IPS DF 4.7 (cell line): ENCODE data around the gene SPOP.
"Not testable (repeated sequence)": the region's sequence is repeated elsewhere in the genome, so short reads cannot be mapped to it uniquely, and the experiment has no call there.

ENCODE experiments used
- DNase-seq: peaks from one replicate; pipeline ENCODE4 v3.0.0-alpha.2; 2013; ENCODE audit warnings: low spot score; ENCODE audit errors: extremely low read depth

Gene SPOP

GRCh38 chr17:49573510-49574322 lies 104.2 kb downstream of the SPOP start:
- DNase-seq, result no peak

DNA sequence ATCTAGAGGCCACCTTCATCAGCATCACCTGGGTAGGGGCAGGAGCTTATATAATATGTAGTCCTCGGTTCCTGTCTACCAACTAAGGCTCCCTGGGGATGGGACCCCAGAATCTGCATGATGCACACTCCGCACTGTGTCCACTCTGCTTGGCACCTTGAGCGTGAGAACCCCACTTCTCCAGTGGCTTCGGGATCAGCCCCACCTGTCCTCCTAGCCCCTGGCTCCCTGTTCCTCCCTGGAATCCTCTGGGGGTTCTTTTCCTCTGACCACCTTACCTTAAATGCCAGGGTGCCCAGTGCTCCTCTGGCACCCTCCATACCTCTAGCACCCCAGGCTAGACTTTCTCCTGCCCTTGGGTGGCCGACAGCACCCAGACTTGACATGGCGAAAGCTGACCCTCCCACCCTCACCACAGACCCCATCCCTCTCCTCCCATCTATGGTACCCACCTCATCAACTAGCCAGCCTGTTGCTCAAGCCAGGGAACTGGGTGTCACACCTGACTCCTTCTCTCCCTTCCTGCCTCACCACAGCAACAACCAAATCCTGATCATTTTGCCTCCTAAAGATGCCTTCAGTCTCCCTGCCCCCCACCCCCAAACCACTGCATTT lies 105.0 kb downstream of the SPOP start:
- DNase-seq, result no peak

DNA sequence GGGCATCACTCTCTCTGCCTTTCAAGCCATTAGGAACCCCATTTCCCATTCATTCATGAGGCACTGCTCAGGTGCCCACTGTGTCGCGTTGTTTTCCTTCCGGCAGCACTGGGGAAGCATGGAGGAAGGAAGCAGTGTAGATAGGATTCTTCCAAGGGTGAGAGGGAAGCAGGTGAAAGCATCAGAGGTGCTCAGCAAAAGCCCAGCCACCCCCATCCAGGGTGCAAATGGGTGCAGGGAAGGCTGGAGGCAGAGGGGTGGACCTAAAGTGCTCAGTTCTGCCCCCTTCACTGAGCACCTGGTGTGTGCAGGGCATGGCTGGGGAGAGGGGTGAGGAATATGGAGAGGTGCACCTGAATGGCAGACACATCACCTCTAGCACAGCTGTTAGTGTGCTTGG lies 105.7 kb downstream of the SPOP start:
- no peak for DNase-seq

DNA sequence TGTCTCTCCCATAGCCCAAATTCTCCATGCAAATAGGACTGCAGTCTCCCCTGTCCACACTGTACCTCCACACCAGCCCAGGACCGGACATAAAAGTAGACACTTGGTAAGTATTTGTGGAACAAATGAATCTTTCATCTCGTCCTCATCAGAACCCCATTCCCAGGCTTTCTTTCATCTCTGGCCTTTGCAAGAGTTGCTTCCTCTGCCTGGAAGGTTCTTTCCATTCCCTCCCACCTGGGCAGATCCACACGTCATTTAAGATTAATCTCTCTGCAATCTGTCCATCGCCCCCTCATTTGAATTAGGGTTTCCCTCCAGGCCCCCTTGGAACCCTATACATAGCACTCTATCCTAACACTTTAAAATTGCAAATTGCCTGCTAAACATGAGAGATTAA lies 106.1 kb downstream of the SPOP start:
- no peak for DNase-seq

DNA sequence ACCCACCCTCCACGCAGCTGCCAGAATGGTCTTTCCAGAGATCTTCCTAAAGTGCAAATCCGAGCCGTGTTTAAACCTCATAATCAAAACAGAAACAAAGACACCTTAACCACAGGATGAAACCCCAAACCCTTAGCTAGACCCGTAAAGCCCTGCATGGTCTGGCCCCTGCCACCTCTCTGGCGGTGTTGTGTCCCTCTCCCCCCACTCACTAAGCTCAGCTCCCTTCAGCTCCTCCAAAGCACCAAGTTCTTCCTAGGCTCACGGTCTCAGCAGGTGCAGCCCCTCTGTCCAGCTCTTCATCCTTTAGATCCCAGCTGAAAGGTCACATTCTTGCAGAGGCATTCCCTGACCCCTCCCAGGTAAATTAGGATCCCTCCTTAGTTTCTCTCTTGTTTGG lies 106.6 kb downstream of the SPOP start:
- no peak for DNase-seq

DNA sequence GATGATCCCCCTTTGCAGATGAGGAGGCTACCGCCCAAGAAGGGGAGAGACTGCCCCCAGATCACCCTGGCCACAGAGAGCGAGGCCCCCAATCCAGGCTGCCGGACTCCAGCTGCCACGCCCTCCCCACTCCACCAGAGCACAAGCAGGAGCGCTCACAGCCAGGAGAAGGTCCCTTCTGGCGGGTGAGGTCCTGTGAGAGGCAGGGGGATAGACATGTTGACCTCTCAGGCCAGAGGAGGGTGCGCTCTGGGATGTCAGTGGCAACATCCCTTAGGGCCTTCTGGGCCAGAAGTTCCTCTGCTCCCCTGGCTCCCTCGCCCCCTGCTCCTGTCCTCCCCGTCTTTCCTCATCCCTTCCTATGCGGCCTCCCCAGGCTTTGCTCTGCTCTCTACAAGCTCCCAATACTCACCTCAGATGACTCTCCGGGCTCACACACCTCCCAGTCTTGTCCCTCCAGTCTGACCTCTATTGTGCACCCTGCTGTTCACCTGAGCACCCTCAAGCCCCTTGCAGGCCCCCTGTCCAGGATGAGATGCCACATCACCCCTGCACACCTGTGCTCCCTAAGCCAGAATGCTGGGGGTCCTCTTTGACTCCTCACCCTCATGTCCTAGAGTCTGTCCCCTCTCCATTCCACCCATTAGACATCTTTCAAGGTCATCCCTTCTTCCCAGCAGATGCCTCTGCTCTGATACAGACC lies 107.2 kb downstream of the SPOP start:
- DNase-seq, result no peak

GRCh38 chr17:49568695-49569047 lies 109.2 kb downstream of the SPOP start:
- not testable (repeated sequence) for DNase-seq

DNA sequence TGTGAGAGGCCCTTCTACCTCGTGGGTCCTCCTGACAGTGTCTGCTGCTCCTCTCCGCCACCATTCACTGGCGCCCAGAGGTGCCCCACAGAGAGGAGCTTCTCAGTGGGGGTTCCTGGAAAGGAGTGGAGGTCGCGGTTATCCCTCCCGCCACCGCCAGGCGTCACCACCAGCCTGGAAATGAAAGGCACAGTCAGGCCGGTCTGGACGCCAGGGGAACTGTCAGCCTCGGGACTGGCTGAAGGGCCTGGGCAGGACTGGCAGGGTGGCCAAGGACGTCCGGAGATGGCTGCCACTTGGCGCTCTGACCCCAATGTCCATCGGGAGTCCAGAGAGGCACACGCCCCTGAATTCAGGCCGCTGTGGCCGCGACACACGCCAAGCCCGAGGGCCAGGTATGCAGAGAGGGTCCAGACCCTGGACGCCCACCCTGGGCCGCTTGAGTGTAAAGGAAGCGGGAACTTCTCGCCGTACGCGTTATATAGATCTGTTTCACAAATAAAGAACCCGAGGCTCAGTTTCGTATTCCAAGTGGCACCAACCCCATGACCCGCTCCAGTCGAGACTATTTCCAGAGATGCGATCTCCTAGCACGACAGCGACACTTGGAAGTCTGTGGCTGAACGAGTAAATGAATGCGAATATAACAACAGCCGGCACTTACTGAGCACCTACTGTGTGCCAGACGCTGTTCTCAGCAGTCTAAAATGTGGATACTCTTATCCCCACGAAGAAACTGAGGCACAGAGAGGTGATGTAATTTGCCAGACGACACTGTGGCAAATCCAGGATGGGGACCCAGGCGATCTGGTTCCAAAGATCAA lies 109.8 kb downstream of the SPOP start:
- no peak for DNase-seq

GRCh38 chr17:49567104-49567521 lies 110.8 kb downstream of the SPOP start:
- no peak for DNase-seq

DNA sequence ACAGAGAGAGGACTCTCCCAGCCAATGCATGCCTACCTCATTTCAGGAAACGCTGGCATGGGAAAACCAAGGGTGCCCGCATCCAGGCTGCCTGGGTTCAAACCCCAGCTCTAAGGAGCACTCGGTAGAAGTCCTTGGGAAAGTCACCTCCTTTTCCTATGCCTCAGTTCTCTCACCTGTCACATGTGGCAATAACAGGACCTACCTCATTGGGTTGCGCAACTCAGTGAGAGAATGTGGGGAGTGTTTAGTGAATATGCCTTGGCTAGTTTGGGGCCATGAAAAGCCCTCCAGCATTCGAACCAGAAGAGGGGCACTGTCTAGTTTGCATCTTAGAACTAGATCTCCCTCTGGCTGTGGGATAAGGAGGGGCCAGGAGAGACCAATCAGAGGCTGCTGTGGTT lies 111.2 kb downstream of the SPOP start:
- no peak for DNase-seq

- DNase-seq, result no peak
Measured at GRCh38 chr17:49565948-49566491, 111.9 kb downstream of the SPOP start.

DNA sequence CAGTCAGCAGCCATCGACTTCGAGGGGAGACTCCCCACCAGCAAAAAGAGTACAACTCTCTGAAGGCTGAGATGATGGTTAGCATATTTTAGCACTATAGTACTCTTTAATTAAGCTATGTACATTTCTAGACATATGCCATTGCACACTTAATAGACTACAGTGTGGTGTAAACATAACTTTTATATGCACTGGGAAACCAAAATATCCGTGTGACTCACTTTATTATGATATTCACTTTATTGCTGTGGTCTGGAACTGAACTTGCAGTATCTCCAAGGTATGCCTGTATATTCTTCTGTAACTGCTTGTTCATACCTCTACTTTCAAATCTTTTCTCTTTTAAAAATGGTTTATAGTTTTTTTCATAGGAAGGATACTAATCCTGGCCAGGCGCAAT lies 113.3 kb downstream of the SPOP start:
- DNase-seq, result no peak

- no peak for DNase-seq
Measured at GRCh38 chr17:49557312-49558024, 120.4 kb downstream of the SPOP start.

DNA sequence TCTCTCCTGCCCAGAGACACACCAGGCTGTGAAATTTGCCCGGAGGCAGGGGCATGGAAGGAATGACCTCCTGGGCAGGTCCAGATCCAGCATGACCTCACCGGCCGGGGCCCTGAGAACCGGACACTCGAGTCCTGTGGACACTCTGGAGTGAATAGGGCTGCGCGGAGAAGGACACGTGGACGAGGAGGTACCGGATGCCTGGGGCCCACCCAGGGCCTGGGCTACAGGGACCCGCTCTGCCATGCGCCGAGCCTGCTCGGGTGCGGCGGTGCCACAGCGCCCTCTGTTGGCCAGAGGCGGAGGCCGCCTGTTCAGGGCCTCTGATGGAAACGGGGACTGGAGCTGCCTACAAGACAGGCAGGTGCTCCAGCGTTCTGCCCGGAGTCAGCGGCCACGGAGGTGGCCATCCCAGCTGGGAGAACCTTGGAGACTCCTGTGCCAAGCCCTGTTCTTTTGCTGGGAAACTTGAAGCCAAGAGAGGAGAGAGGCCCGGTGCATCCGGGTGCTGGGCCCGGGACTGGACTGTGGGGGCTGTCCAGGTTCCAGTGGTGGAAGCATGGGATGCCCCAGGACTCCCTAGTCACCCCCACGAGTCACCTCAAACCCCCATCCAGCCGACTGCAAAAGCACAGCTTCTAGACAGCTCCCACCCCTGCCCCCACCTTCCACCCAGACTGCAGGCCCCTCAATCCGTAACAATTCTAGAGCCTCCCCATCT lies 121.5 kb downstream of the SPOP start:
- DNase-seq, result no peak

DNA sequence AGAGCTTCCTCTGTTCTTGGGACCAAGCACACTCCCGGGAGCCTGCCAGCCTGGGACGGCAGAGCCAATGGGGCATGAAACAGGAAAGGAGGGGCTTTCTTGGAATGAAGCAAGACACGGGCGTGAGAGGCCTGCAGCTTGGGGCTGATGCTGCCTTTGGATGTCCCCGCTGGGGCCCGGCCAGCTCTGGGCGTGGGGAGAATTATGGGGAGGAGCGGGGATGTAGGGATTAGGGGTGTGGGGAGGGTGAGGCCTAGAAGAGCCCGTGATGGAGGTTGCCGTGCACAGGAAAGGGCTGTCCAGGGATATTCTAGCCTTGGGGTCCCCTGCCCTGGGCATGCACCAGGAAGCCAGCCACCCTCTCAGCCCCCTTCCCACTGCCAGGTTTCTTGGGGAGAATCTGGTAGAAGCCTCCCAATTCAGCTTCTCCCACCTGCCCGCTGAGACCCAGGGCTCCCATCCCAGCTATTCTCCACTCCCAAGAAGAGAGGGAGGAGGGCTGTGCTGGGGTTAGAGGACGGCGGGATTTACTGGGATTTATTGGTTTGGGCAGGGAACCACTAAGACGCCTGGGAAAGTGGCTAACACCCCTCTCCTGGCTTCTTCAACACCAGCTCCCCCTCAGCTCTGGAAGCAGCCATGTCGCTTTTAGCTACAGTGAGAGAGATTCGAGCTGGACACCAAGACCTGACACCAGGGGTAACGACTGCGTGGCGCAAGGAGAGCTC lies 122.2 kb downstream of the SPOP start:
- DNase-seq, result no peak

- DNase-seq, result no peak
Measured at GRCh38 chr17:49554694-49555494, 123.0 kb downstream of the SPOP start.

DNA sequence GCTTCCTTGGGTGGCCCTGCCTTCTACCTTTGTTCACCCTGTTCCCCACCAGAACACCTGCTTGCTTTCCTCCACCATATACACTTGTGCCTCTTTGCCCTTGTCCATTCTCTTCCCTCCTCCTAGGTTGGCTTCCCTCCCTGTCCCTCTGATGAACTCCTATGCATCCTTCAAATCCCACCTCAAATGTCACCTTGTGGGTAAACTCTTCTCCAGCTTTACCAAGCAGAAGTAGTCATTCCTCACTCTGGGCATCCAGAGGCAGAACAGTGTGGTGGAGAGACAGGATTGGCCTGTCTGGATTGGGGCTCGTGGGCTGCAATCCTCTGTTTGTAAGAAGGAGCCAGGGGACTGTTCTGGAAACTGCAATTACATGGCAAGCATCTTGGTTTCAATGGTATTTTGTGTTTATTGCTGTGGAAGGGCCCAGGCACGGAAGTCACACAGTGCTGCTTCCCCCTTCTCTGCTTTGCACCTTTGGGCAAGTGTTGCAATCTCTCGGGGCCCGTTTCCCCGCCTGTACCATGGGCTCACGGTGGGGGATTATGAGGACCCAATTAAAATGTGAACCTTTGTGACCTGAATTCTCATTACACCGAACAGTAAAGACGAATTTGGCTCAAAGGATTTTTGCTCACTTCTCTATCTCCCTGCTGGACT lies 124.1 kb downstream of the SPOP start:
- DNase-seq, result no peak
